ENCODE data around the gene PNLIP. TPM values are rescaled to one million over a fixed set of nuclear protein-coding genes. Genes with fewer than 3 reads are reported as not detected.

Gene PNLIP
- total RNA-seq, 4 donors from 2014 or later = not detected

DNA sequence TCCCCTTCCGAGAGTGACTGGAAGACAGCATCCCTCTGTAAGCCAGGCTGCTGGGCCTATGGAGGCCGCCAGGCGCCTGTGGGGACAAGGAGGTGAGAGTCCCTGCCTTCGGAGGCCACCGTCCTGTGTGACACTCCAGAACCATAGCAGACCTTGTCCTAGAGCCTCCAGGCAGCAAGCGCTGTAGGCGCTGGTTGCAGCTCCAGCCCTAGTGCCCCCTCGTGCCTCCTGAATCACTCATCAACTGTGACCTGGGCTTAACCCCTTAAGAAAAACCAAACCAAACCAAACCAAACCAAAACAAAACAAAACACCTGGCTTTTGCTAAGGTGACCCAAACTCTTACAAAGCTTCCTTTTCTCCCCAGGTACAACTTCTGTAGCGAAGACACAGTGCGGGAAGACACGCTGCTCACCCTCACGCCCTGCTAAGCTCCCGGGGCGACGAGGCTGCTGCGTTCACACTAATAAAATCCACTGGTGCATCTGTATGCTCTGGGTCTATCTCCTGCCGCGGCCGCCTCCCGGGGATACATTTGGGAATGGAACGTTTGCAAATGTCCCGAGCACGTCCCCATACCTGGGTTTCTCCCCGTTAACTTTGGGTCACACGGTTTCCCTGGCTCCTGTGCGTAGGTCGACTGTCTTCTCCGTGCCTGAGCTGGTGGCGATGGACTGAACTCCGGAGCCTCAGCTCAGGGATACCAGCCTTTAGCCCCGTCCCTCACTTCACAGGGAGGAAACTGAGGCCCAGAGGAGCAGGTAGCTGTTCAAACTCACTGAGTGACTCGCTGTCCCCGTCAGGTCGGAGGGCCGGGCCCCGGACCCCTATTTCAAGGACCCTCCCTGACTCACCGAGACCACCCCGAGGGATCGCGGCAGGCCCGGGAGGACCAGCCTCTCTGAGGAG lies 63.2 kb downstream of the PNLIP start:
- Histone ChIP-seq H3K4me3 (replicated peaks in 1 of 3) (peak overlapping the region in 2 of 3 donors; percentile 4 to 9), H3K27ac (no peak overlapping the region), H3K9me3 (no peaks in the 10 kb centered on the region), H3K36me3 (no peaks in the 10 kb centered on the region), H3K27me3 (no peaks in the 10 kb centered on the region), H3K4me1 (no peaks in the 10 kb centered on the region)
- WGBS, 2 donors = 28 to 41% methylated on average over 23 to 27 of the region's 41 CpGs
- no peak for TF ChIP-seq POLR2A (IDR thresholded peaks at IDR 0.05)
- TF ChIP-seq CTCF (IDR thresholded peaks at IDR 0.05) = no peak
- intact Hi-C loops (cut with DNase I) = no loop called here
- peak; percentile 5 to 6 for DNase-seq

- DNase-seq = no peak
- H3K27me3 ChIP-seq = no peaks in the 10 kb centered on the region
- no peaks in the 10 kb centered on the region for H3K9me3 ChIP-seq
- no peaks in the 10 kb centered on the region for H3K36me3 ChIP-seq
- intact Hi-C loops (cut with DNase I) = no loop called here
- TF ChIP-seq CTCF (IDR thresholded peaks at IDR 0.05) (no peak), POLR2A (IDR thresholded peaks at IDR 0.05) (no peak)
- WGBS, 2 donors = 93 to 94% methylated on average over 13 of the region's 13 CpGs
- no peak overlapping the region for H3K4me3 ChIP-seq (replicated peaks in 1 of 3)
- no peak overlapping the region for H3K27ac ChIP-seq
- H3K4me1 ChIP-seq = no peaks in the 10 kb centered on the region
These were observed 64.9 kb downstream of the PNLIP start for GRCh38 chr10:116610443-116611152.

GRCh38 chr10:116611153-116611545 lies 65.4 kb downstream of the PNLIP start:
- Histone ChIP-seq H3K9me3 (no peaks in the 10 kb centered on the region), H3K27me3 (no peaks in the 10 kb centered on the region), H3K36me3 (no peaks in the 10 kb centered on the region), H3K4me3 (replicated peaks in 1 of 3) (no peak overlapping the region), H3K27ac (no peak overlapping the region), H3K4me1 (no peaks in the 10 kb centered on the region)
- 69 to 87% methylated on average over 3 of the region's 3 CpGs for WGBS, 2 donors
- TF ChIP-seq POLR2A (IDR thresholded peaks at IDR 0.05) (no peak), CTCF (IDR thresholded peaks at IDR 0.05) (no peak)
- intact Hi-C loops (cut with DNase I) = no loop called here
- no peak for DNase-seq

DNA sequence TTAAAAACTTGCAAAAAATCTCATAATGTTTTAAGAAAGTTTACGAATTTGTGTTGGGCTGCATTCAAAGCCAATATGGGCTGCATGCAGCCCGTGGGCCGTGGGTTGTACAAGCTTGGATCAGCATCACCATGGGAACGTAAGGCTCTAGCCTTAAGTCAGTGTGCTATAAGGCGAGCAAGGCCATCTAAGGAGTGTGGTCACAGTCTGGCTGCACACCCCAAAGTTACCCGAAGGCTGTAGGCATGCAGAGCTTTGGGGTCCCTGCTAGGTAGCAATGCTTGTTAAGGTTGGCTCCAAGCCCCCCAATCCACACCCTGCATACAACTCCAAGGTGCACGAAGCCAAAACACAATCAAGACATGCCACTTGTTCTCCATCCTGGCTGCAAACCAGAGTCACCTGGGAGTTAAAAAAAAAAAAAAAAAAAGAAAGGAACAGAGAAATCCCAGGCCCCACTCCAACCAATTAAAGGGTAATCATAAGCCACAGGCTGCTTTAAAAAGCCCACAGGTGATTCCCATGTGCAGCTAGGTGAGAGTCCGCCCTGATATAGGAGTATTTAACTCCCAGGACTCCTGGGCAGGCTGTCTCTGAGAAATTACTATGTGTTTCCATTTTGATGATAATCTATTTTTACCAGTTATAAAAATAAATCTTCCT lies 66.5 kb downstream of the PNLIP start:
- no peaks in the 10 kb centered on the region for H3K4me1 ChIP-seq
- intact Hi-C loops (cut with DNase I) = no loop called here
- no peak overlapping the region for H3K4me3 ChIP-seq (replicated peaks in 1 of 3)
- H3K27me3 ChIP-seq = no peaks in the 10 kb centered on the region
- DNase-seq = no peak
- no peak for TF ChIP-seq POLR2A (IDR thresholded peaks at IDR 0.05)
- no peak for TF ChIP-seq CTCF (IDR thresholded peaks at IDR 0.05)
- H3K27ac ChIP-seq = no peak overlapping the region
- WGBS, 2 donors = 84 to 94% methylated on average over 8 of the region's 8 CpGs
- H3K36me3 ChIP-seq = no peaks in the 10 kb centered on the region
- H3K9me3 ChIP-seq = no peaks in the 10 kb centered on the region
